Tibial nerve (tissue), 4 donors: ENCODE data around the gene CARD10.

ENCODE experiments used
- CTCF ChIP-seq, 5 experiments: fragments of 200-600 bp in 3 of 5; fragments of 450-650 bp in 2 of 5; sonication (generic) in 3 of 5; IDR thresholded peaks; one replicate each; pipeline ENCODE4 v1.5.1; 2016 to 2019; ENCODE audit warnings: antibody characterized with exemption in 5 of 5, mild to moderate bottlenecking in 3 of 5, moderate library complexity in 2 of 5
- EP300 ChIP-seq, 2 donors: sonication (generic); formaldehyde crosslinking; IDR thresholded peaks; one replicate each; pipeline ENCODE4 v1.6.1; 2017; ENCODE audit warnings: antibody characterized with exemption in 2 of 2, mild to moderate bottlenecking in 1 of 2

GRCh38 chr22:37564111-37564711 is 45.0 kb upstream of the CARD10 start:
- TF ChIP-seq CTCF (IDR thresholded peaks at IDR 0.05) (no peak), EP300 (IDR thresholded peaks at IDR 0.05) (peak in 1 of 2 donors; percentile 45)
